Liver (tissue), 9 donors: Measurements from ENCODE around the gene MED22. TPM values are rescaled to one million over a fixed set of nuclear protein-coding genes. Genes with fewer than 3 reads are reported as not detected.
A peak's percentile ranks its signal among the peaks of the same experiment; 100 is the strongest.
"Not testable (repeated sequence)": the region's sequence is repeated elsewhere in the genome, so short reads cannot be mapped to it uniquely, and the experiment has no call there.

Experiments used
- DNase-seq: peaks from one replicate; pipeline ENCODE4 v3.0.0-alpha.2; 2017; ENCODE audit warnings: low spot score
- H3K27ac ChIP-seq, 2 donors: one replicate each; pipeline ENCODE4 v1.7.0; 2013; ENCODE audit warnings: inconsistent platforms in 2 of 2, low read length in 2 of 2, control low read depth in 1 of 2, low read depth in 1 of 2, mild to moderate bottlenecking in 1 of 2
- H3K27me3 ChIP-seq, 4 donors: one replicate each; pipeline versions ENCODE4 v1.6.1 to v1.7.0; 2013; ENCODE audit warnings: low read length in 3 of 4, inconsistent platforms in 1 of 4, mild to moderate bottlenecking in 1 of 4, moderate library complexity in 1 of 4; ENCODE audit not compliant: control insufficient read depth in 4 of 4, insufficient read depth in 4 of 4
- H3K36me3 ChIP-seq, 4 donors: one replicate each; pipeline versions ENCODE4 v1.6.1 to v1.7.0; 2013; ENCODE audit warnings: low read length in 3 of 4, mild to moderate bottlenecking in 3 of 4, low read depth in 1 of 4, moderate library complexity in 1 of 4; ENCODE audit not compliant: control insufficient read depth in 4 of 4, insufficient read depth in 3 of 4
- H3K4me1 ChIP-seq, 4 donors: one replicate each; pipeline versions ENCODE4 v1.6.1 to v1.7.0; 2013; ENCODE audit warnings: low read length in 3 of 4, mild to moderate bottlenecking in 3 of 4, moderate library complexity in 1 of 4; ENCODE audit not compliant: control insufficient read depth in 4 of 4, insufficient read depth in 4 of 4
- H3K4me3 ChIP-seq, 3 donors: one replicate each; pipeline versions ENCODE4 v1.6.1 to v1.7.0; 2013; ENCODE audit warnings: low read length in 3 of 3, control low read depth in 1 of 3, low read depth in 1 of 3, mild to moderate bottlenecking in 1 of 3
- H3K9ac ChIP-seq, 2 donors: one replicate each; pipeline ENCODE4 v1.7.0; 2013; ENCODE audit warnings: low read length in 2 of 2, mild to moderate bottlenecking in 2 of 2, moderate library complexity in 2 of 2, control low read depth in 1 of 2, low read depth in 1 of 2
- H3K9me3 ChIP-seq, 4 donors: one replicate each; pipeline versions ENCODE4 v1.6.1 to v1.7.0; 2013; ENCODE audit warnings: low read length in 3 of 4; ENCODE audit not compliant: control insufficient read depth in 4 of 4
- EGR1 ChIP-seq, 2 donors: IDR thresholded peaks; 2 replicates each; pipeline ENCODE4 v1.6.1; 2016 to 2018; ENCODE audit warnings: antibody characterized with exemption in 2 of 2, low read depth in 2 of 2
- GABPA ChIP-seq, 2 donors: IDR thresholded peaks in 1 of 2; conservative IDR thresholded peaks in 1 of 2; 2 replicates each; pipeline ENCODE4 v1.6.1; 2016; ENCODE audit warnings: antibody characterized with exemption in 2 of 2, mild to moderate bottlenecking in 1 of 2, moderate library complexity in 1 of 2
- HNF4A ChIP-seq, 2 donors: conservative IDR thresholded peaks; 2 replicates each; pipeline ENCODE4 v1.6.1; 2016; ENCODE audit warnings: antibody characterized with exemption in 2 of 2, mild to moderate bottlenecking in 2 of 2
- HNF4G ChIP-seq: IDR thresholded peaks from 2 replicates; pipeline ENCODE4 v1.6.1; 2016; ENCODE audit warnings: antibody characterized with exemption
- RAD21 ChIP-seq, 2 donors: IDR thresholded peaks; 2 replicates each; pipeline ENCODE4 v1.6.1; 2016; ENCODE audit warnings: antibody characterized with exemption in 2 of 2, mild to moderate bottlenecking in 2 of 2
- SP1 ChIP-seq: IDR thresholded peaks from 2 replicates; pipeline ENCODE4 v1.6.1; 2018; ENCODE audit warnings: antibody characterized with exemption, mild to moderate bottlenecking
- TAF1 ChIP-seq: conservative IDR thresholded peaks from 2 replicates; pipeline ENCODE4 v1.6.1; 2016; ENCODE audit warnings: antibody characterized with exemption, mild to moderate bottlenecking
- YY1 ChIP-seq: IDR thresholded peaks from 2 replicates; pipeline ENCODE4 v1.6.1; 2016; ENCODE audit warnings: antibody characterized with exemption, mild to moderate bottlenecking
- WGBS: extraction: QIAGEN DNeasy Blood & Tissue Kit; methylation state at CpG from one replicate; pipeline ENCODE4 v1.1.7; 2013; 5-methylcytosine and 5-hydroxymethylcytosine counted together
- polyA plus RNA-seq, 2 donors: library from polyadenylated mRNA; stranded (reverse) in 1 of 2; unstranded in 1 of 2; fragments of 200-250 nt in 1 of 2; fragments of >200 nt in 1 of 2; fragmentation: Nextera tagmentation in 1 of 2; extraction: Ambion mirVana in 1 of 2; gene quantifications; one replicate each; pipeline versions ENCODE4 v1.2.1 to v1.2.3, GENCODE V29; 2013 to 2015
- total RNA-seq, 2 donors: library from RNA; depleted of rRNA; stranded (reverse); fragments of >200 nt; gene quantifications; one replicate each; pipeline ENCODE4 v1.2.3, GENCODE V29; 2014
- TF ChIP-seq, protein P1 (sequence below): IDR thresholded peaks from 2 replicates; pipeline ENCODE4 v1.6.1; 2016; ENCODE audit warnings: antibody characterized with exemption
- TF ChIP-seq, protein P2 (sequence below): fragments of 150-350 bp; IDR thresholded peaks from 2 replicates; pipeline ENCODE4 v1.5.1; 2017; ENCODE audit warnings: improper control_type of control experiment, low read depth, low read length; ENCODE audit not compliant: missing input control
- TF ChIP-seq, protein P3 (sequence below): IDR thresholded peaks from 2 replicates; pipeline ENCODE4 v1.6.1; 2016; ENCODE audit warnings: antibody characterized with exemption, mild to moderate bottlenecking
- donor health status: healthy.
- donor health status: healthy.
- donor health status: healthy.
- donor health status: healthy.
- donor health status: healthy.

The MED22 gene
- total and polyA plus RNA-seq, 4 donors: 3.1 to 10.3 (median 9.9) TPM

DNA sequence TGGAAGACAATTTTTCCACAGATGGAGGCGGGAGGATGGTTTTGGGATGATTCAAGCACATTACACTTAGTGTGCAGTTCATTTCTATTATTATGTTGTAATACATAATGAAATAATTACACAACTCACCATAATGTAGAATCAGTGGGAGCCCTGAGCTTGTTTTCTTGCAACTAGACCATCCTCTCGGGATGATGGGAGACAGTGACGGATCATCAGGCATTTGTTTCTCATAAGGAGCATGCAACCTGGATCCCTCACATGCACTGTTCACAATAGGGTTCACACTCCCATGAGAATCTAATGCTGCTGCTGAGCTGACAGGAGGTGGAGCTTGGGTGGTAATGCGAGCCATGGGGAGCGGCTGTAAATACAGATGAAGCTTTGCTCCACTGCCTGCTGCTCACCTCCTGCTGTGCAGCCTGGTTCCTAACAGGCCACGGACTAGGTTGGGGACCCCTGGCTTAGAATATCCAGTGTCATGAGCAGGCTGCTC lies 29.8 kb upstream of the MED22 start:
- no peak overlapping the region for H3K27ac ChIP-seq
- H3K4me1 ChIP-seq: peaks cover 3 to 27% (median 15%) of the 10 kb centered on the region in 4 donors
- no peak for TF ChIP-seq HNF4G
- no peak for TF ChIP-seq GABPA (IDR thresholded peaks at IDR 0.05 in 1 of 2, conservative IDR thresholded peaks at IDR 0.05 in 1 of 2)
- TF ChIP-seq, protein P1, sequence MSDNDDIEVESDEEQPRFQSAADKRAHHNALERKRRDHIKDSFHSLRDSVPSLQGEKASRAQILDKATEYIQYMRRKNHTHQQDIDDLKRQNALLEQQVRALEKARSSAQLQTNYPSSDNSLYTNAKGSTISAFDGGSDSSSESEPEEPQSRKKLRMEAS: no peak
- TF ChIP-seq EGR1 (IDR thresholded peaks at IDR 0.05; ENCODE audit: low read depth in 2 of 2): no peak
- TF ChIP-seq TAF1: no peak
- TF ChIP-seq, protein P2, sequence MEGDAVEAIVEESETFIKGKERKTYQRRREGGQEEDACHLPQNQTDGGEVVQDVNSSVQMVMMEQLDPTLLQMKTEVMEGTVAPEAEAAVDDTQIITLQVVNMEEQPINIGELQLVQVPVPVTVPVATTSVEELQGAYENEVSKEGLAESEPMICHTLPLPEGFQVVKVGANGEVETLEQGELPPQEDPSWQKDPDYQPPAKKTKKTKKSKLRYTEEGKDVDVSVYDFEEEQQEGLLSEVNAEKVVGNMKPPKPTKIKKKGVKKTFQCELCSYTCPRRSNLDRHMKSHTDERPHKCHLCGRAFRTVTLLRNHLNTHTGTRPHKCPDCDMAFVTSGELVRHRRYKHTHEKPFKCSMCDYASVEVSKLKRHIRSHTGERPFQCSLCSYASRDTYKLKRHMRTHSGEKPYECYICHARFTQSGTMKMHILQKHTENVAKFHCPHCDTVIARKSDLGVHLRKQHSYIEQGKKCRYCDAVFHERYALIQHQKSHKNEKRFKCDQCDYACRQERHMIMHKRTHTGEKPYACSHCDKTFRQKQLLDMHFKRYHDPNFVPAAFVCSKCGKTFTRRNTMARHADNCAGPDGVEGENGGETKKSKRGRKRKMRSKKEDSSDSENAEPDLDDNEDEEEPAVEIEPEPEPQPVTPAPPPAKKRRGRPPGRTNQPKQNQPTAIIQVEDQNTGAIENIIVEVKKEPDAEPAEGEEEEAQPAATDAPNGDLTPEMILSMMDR: no peak
- TF ChIP-seq RAD21 (IDR thresholded peaks at IDR 0.05): no peak
- WGBS: 69% methylated on average over 6 of the region's 6 CpGs
- H3K9ac ChIP-seq: no peak overlapping the region
- DNase-seq: no peak
- peaks cover 0 to under 1% (median under 1%) of the 10 kb centered on the region in 4 donors for H3K36me3 ChIP-seq
- no peaks in the 10 kb centered on the region for H3K9me3 ChIP-seq
- no peaks in the 10 kb centered on the region for H3K27me3 ChIP-seq
- H3K4me3 ChIP-seq: no peak overlapping the region

DNA sequence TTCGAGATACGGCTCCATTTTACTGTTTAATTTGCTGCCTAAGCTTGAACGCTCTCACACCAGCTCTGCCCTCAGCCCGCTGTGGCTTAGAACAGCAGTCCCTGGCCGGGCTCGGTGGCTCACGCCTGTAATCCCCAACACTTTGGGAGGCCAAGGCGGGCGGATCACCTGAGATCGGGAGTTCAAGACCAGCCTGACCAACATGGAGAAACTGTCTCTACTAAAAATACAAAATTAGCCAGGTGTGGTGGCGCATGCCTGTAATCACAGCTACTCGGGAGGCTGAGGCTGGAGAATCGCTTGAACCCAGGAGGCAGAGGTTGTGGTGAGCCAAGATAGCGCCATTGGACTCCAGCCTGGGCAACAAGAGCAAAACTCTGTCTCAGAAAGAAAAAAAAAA lies 29.3 kb upstream of the MED22 start:
- H3K9me3 ChIP-seq, H3K36me3 ChIP-seq, H3K4me3 ChIP-seq, H3K27ac ChIP-seq, DNase-seq, H3K9ac ChIP-seq, H3K27me3 ChIP-seq: not testable (repeated sequence)
- H3K4me1 ChIP-seq: peaks cover 5 to 31% (median 20%) of the 10 kb centered on the region in 4 donors
- 92% methylated on average over 14 of the region's 14 CpGs for WGBS

DNA sequence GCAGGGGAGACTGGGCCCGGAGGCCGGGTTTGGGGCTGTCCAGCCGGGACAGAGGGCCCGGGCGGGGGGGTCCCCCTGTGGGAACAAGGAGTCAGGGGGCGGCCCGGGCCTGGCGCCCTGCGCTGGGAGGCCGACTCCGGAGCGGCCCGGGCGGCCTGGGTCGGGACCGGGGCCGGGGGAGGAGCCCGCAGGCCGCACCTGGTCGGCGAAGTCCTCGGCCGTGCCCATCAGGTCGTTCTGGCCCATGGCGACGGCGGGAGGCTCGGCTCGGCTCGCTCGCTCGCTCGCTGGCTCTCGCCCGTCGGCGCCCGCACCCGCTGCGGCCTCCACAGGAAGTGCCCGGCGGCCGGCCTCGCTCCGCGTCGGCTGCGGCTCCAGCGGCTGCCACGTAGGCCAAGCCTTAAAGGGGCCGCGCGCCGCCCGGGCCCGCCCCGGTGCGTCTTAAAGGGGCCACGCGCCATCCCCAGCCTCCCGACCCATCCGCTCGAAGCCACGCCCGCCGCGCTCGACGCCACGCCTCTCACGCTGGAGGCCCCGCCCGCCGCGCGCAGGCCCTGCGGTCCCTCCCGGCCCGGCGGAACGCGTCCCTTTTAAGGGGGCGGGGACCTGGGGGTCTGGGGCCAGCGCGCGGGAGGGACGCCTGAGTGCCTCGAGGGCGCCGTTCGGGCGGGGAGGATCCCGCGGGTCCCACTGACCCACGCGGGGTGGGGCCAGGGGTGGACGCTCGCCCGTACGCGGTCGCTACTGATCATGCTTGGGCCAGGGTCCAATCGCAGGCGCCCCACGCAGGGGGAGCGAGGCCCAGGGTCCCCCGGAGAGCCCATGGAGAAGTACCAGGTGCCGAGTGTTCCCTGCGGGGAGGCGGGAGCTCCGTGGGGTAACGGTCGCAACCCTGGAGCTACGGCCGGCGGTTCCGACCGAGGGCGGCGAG lies 28.1 kb upstream of the MED22 start, which contains the start of the genes STKLD1 and SURF4:
Gene STKLD1, plus strand, starts transcription at position 643 of the 931 bp plus-strand sequence. Its CDS starts 108 bp downstream, at position 751.
Gene SURF4, minus strand, starts transcription at position 337 of the 931 bp plus-strand sequence. Its CDS starts 91 bp downstream, at position 246.
- Histone ChIP-seq H3K4me1 (peaks cover 17 to 44% (median 33%) of the 10 kb centered on the region in 4 donors), H3K4me3 (peak within 1 kb of the TSS; percentile 75 to 97 (median 96)), H3K9me3 (no peaks in the 10 kb centered on the region), H3K36me3 (peaks cover 0 to 4% (median 2%) of the 10 kb centered on the region in 4 donors), H3K27me3 (no peaks in the 10 kb centered on the region), H3K27ac (peak within 1 kb of the TSS; percentile 94), H3K9ac (peak within 1 kb of the TSS; percentile 92 to 99)
- DNase-seq: peak; percentile 99
- WGBS: under 1% methylated on average over 120 of the region's 120 CpGs
- TF ChIP-seq, protein P1: no peak
- TF ChIP-seq, protein P3, sequence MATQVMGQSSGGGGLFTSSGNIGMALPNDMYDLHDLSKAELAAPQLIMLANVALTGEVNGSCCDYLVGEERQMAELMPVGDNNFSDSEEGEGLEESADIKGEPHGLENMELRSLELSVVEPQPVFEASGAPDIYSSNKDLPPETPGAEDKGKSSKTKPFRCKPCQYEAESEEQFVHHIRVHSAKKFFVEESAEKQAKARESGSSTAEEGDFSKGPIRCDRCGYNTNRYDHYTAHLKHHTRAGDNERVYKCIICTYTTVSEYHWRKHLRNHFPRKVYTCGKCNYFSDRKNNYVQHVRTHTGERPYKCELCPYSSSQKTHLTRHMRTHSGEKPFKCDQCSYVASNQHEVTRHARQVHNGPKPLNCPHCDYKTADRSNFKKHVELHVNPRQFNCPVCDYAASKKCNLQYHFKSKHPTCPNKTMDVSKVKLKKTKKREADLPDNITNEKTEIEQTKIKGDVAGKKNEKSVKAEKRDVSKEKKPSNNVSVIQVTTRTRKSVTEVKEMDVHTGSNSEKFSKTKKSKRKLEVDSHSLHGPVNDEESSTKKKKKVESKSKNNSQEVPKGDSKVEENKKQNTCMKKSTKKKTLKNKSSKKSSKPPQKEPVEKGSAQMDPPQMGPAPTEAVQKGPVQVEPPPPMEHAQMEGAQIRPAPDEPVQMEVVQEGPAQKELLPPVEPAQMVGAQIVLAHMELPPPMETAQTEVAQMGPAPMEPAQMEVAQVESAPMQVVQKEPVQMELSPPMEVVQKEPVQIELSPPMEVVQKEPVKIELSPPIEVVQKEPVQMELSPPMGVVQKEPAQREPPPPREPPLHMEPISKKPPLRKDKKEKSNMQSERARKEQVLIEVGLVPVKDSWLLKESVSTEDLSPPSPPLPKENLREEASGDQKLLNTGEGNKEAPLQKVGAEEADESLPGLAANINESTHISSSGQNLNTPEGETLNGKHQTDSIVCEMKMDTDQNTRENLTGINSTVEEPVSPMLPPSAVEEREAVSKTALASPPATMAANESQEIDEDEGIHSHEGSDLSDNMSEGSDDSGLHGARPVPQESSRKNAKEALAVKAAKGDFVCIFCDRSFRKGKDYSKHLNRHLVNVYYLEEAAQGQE: no peak
- TF ChIP-seq YY1: no peak
- peak in 1 of 2 donors; percentile 60 for TF ChIP-seq GABPA (IDR thresholded peaks at IDR 0.05 in 1 of 2, conservative IDR thresholded peaks at IDR 0.05 in 1 of 2)
- no peak for TF ChIP-seq SP1
- TF ChIP-seq HNF4A (conservative IDR thresholded peaks at IDR 0.05): no peak
- TF ChIP-seq, protein P2: no peak
